ENCODE data around the gene HNRNPLL. TPM values are rescaled to one million over a fixed set of nuclear protein-coding genes. Genes with fewer than 3 reads are reported as not detected.

The HNRNPLL gene
- polyA plus RNA-seq, 1 of the 3 experiments (the other 2 are of a cell fraction) = 24.4 TPM

GRCh38 chr2:38514603-38515154, 88.0 kb downstream of the HNRNPLL start:
- peaks cover 3 to 4% of the 10 kb centered on the region in 2 experiments; a peak in 2 of 4 replicates for H3K4me1 ChIP-seq (ENCODE audit: control insufficient read depth in 1 of 2, insufficient read depth in 2 of 2, low read depth in 1 of 2, low read length in 1 of 2)
- no peaks in the 10 kb centered on the region for H3K9me3 ChIP-seq
- ChIA-PET CTCF (interaction anchor here (1.1 to 3.6 kb wide), 3 partner anchors 22 to 199 kb away, joined by 3 to 18 read pairs (median 10); no protein-coding TSS in a partner anchor), POLR2A (no interaction called here)
- no peak overlapping the region for H2AFZ ChIP-seq (ENCODE audit: low read depth)
- H3K4me2 ChIP-seq = no peak overlapping the region
- peaks cover 6% of the 10 kb centered on the region for H3F3A ChIP-seq (replicated peaks; ENCODE audit: insufficient read depth)
- no peak overlapping the region for H3K9ac ChIP-seq
- no peak for TF ChIP-seq CTCF (IDR thresholded peaks at IDR 0.05)
- TF ChIP-seq SMC3 (IDR thresholded peaks at IDR 0.05; ENCODE audit: low read depth, low read length) = no peak
- no peak for TF ChIP-seq USF1 (IDR thresholded peaks at IDR 0.05; ENCODE audit: borderline replicate concordance, low read depth)
- TF ChIP-seq TAF1 (IDR thresholded peaks at IDR 0.05; ENCODE audit: borderline replicate concordance, low read depth, low read length) = no peak
- TF ChIP-seq MEF2A (IDR thresholded peaks at IDR 0.05; ENCODE audit: borderline replicate concordance, low read depth) = no peak
- TF ChIP-seq GATA2 (CRISPR knock-in tag; IDR thresholded peaks at IDR 0.05) = no peak
- no peak for TF ChIP-seq USF2 (IDR thresholded peaks at IDR 0.05; ENCODE audit: borderline replicate concordance, low read depth, low read length)
- no peaks in the 10 kb centered on the region for H3K27me3 ChIP-seq (ENCODE audit: insufficient read depth)
- H3K36me3 ChIP-seq (replicated peaks in 1 of 2; ENCODE audit: control insufficient read depth in 1 of 2, insufficient read depth in 2 of 2, low read length in 1 of 2) = no peaks in the 10 kb centered on the region
- no peaks in the 10 kb centered on the region for H4K20me1 ChIP-seq (ENCODE audit: insufficient read depth)
- no peak for DNase-seq
- H3K79me2 ChIP-seq (ENCODE audit: insufficient read depth) = no peaks in the 10 kb centered on the region
- H3K27ac ChIP-seq (ENCODE audit: low read depth in 2 of 2, low read length in 1 of 2) = no peak overlapping the region
- H3K9me2 ChIP-seq = no peaks in the 10 kb centered on the region
- H3K4me3 ChIP-seq (ENCODE audit: low read depth in 2 of 2, low read length in 1 of 2) = no peak overlapping the region
- 92% methylated on average over 3 of the region's 3 CpGs for WGBS (ENCODE audit: low lambda C conversion rate)

GRCh38 chr2:38512211-38512610, 90.5 kb downstream of the HNRNPLL start:
- Histone ChIP-seq H3K27me3 (ENCODE audit: insufficient read depth) (no peaks in the 10 kb centered on the region), H3K4me1 (ENCODE audit: control insufficient read depth in 1 of 2, insufficient read depth in 2 of 2, low read depth in 1 of 2, low read length in 1 of 2) (peaks cover 17 to 18% of the 10 kb centered on the region in 2 experiments; a peak in 3 of 4 replicates), H4K20me1 (ENCODE audit: insufficient read depth) (no peaks in the 10 kb centered on the region), H3K36me3 (replicated peaks in 1 of 2; ENCODE audit: control insufficient read depth in 1 of 2, insufficient read depth in 2 of 2, low read length in 1 of 2) (no peaks in the 10 kb centered on the region), H3K4me2 (no peak overlapping the region), H3K4me3 (ENCODE audit: low read depth in 2 of 2, low read length in 1 of 2) (no peak overlapping the region), H3K9me2 (no peaks in the 10 kb centered on the region), H3K9ac (no peak overlapping the region), H3F3A (replicated peaks; ENCODE audit: insufficient read depth) (peaks cover 12% of the 10 kb centered on the region), H3K79me2 (ENCODE audit: insufficient read depth) (no peaks in the 10 kb centered on the region), H2AFZ (ENCODE audit: low read depth) (no peak overlapping the region), H3K9me3 (no peaks in the 10 kb centered on the region), H3K27ac (ENCODE audit: low read depth in 2 of 2, low read length in 1 of 2) (no peak overlapping the region)
- TF ChIP-seq FOXM1 (IDR thresholded peaks at IDR 0.05; ENCODE audit: low read depth) = no peak
- TF ChIP-seq TEAD4 (IDR thresholded peaks at IDR 0.05; ENCODE audit: borderline replicate concordance, insufficient read depth) = no peak
- DNase-seq = no peak
- POLR2A ChIA-PET = no interaction called here
- WGBS (ENCODE audit: low lambda C conversion rate) = 91% methylated on average over 3 of the region's 3 CpGs
- CTCF ChIA-PET = interaction anchor here (0.6 to 3.6 kb wide), 4 partner anchors 24 to 220 kb away, joined by 3 to 18 read pairs (median 6); no protein-coding TSS in a partner anchor

Other genes with a start within 250 kb of the HNRNPLL start
- 30.5 and 55.8 TPM in 2 replicates for gene ATL2, start 225.7 kb downstream of the HNRNPLL start, polyA plus RNA-seq (2012; rRNA removed)
- 17.1 and 17.9 TPM in 2 replicates for gene GALM, start 63.2 kb upstream of the HNRNPLL start, polyA plus RNA-seq (2012; rRNA removed)
- gene SRSF7, start 148.4 kb upstream of the HNRNPLL start, polyA plus RNA-seq (2012; rRNA removed) = 199 and 212 TPM in 2 replicates
- 19.2 and 21.6 TPM in 2 replicates for gene GEMIN6, start 175.3 kb upstream of the HNRNPLL start, polyA plus RNA-seq (2012; rRNA removed)

Measured in SK-N-SH (cell line).